NCI-H2171 treated with DMSO at 0.1 percent for 48 hours (cell line): ENCODE data around the gene TIPIN.

Experiments used
- DNase-seq: peaks from one replicate; lab custom pipeline; 2025; lab: John Stamatoyannopoulos, UW

The TIPIN gene

GRCh38 chr15:66302489-66303278 lies 53.8 kb downstream of the TIPIN start:
- DNase-seq: peak; percentile 45

- peak; percentile 88 for DNase-seq
These were observed 57.7 kb downstream of the TIPIN start for GRCh38 chr15:66298803-66299251.

GRCh38 chr15:66296186-66296585 lies 60.3 kb downstream of the TIPIN start:
- DNase-seq: no peak

GRCh38 chr15:66294932-66295235 lies 61.6 kb downstream of the TIPIN start:
- DNase-seq: peak; percentile 44

- peak; percentile 65 for DNase-seq
These were observed 62.1 kb downstream of the TIPIN start for GRCh38 chr15:66294157-66294931.

GRCh38 chr15:66293419-66294156 lies 62.9 kb downstream of the TIPIN start, which contains the start of gene DIS3L:
DIS3L (plus strand) TSS chr15:66293568; CDS start chr15:66293597, 29 bp downstream.
- DNase-seq: peak; percentile 65

GRCh38 chr15:66292571-66293418 lies 63.7 kb downstream of the TIPIN start:
- peak; percentile 36 for DNase-seq

GRCh38 chr15:66291816-66292570 lies 64.5 kb downstream of the TIPIN start:
- no peak for DNase-seq

GRCh38 chr15:66290518-66290917 lies 66.0 kb downstream of the TIPIN start:
- DNase-seq: no peak

GRCh38 chr15:66290007-66290406 lies 66.5 kb downstream of the TIPIN start:
- DNase-seq: no peak

- no peak for DNase-seq
These were observed 67.8 kb downstream of the TIPIN start for GRCh38 chr15:66288551-66289185.

GRCh38 chr15:66288093-66288492 lies 68.4 kb downstream of the TIPIN start:
- DNase-seq: no peak

GRCh38 chr15:66287461-66288057 lies 68.9 kb downstream of the TIPIN start:
- peak; percentile 60 for DNase-seq
